SU-DHL-6 (cell line): ENCODE results near the gene HOXD4.

ENCODE experiments used
- EZH2phosphoT487 ChIP-seq: fragments of 200-600 bp; sonication (generic), shearing (Covaris generic); conservative IDR thresholded peaks from 2 replicates; pipeline ENCODE4 v1.6.1; 2018; ENCODE audit warnings: mild to moderate bottlenecking, antibody characterized with exemption, low read length, moderate library complexity, mixed read lengths
- TF ChIP-seq, protein P1 (sequence below): fragments of 200-600 bp; sonication (generic); IDR thresholded peaks from one replicate; pipeline ENCODE4 v1.5.1; 2017; ENCODE audit warnings: antibody characterized with exemption, mild to moderate bottlenecking, low read length, moderate library complexity; ENCODE audit not compliant: insufficient read depth, poor library complexity, severe bottlenecking

DNA sequence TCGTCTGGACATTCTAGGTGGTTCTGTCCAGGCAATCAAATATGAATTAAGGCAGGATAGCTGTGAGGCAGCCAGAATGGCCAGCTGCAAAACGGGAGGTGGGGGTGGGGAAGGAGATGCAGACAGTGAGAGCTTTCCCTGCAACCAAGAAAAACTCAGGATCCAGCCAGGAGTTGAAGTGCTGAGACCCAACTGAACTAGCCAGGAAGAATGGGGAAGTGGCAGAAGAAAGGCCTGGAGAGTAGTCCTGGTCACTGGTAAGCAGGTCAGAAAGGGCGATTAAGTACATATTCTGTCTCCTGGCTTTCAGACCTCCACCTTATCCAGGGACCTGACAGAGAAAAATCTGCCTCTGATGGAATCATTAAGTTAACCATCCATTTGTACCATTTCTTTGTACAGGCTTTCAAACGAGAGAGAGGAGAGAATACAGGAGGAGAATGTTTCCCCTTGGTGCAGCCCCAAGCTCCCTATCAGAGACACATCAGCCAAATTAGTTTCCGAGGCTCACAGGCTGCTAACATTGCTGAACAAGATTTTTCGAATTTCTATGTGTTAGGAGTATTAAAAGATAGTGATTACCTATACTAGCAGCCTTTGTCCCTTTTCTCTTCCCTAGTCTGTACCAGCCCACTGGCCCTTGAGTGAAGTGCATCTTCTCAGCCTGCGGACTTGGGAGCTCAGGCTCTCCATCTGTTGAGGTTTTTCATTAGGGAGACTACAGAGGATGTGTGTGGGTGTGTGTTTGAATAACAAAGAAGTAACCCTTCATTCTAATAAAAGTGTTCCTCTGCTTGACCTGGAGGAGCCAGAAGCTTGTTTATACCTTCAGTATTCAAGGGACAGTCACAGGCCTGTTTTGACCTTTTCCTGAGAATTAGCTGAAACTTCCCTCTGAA lies 24.6 kb downstream of the HOXD4 start:
- TF ChIP-seq, protein P1, sequence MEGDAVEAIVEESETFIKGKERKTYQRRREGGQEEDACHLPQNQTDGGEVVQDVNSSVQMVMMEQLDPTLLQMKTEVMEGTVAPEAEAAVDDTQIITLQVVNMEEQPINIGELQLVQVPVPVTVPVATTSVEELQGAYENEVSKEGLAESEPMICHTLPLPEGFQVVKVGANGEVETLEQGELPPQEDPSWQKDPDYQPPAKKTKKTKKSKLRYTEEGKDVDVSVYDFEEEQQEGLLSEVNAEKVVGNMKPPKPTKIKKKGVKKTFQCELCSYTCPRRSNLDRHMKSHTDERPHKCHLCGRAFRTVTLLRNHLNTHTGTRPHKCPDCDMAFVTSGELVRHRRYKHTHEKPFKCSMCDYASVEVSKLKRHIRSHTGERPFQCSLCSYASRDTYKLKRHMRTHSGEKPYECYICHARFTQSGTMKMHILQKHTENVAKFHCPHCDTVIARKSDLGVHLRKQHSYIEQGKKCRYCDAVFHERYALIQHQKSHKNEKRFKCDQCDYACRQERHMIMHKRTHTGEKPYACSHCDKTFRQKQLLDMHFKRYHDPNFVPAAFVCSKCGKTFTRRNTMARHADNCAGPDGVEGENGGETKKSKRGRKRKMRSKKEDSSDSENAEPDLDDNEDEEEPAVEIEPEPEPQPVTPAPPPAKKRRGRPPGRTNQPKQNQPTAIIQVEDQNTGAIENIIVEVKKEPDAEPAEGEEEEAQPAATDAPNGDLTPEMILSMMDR: no peak
- TF ChIP-seq EZH2phosphoT487: no peak
